ENCODE data around the gene CMTM5. TPM values are rescaled to one million over a fixed set of nuclear protein-coding genes. Genes with fewer than 3 reads are reported as not detected.

Gene CMTM5
- total and polyA plus RNA-seq, 8 donors = 0.71 to 4.1 (median 2.7) TPM

GRCh38 chr14:23377573-23378563 lies 1.0 kb downstream of the CMTM5 start:
- peaks cover 0 to 33% of the 10 kb centered on the region in 2 donors for H3K27me3 ChIP-seq
- H3K4me1 ChIP-seq = no peaks in the 10 kb centered on the region
- intact Hi-C loops (cut with DNase I) = loop anchor here in 1 of 2 donors (10.0 kb wide), 1 partner anchor 53 kb away; the partner anchor contains the start of gene PABPN1
- H3K9me3 ChIP-seq = no peaks in the 10 kb centered on the region
- ATAC-seq (no peak), DNase-seq (no peak)
- H3K36me3 ChIP-seq = no peaks in the 10 kb centered on the region
- H3K4me3 ChIP-seq = no peak overlapping the region
- TF ChIP-seq, protein P1, sequence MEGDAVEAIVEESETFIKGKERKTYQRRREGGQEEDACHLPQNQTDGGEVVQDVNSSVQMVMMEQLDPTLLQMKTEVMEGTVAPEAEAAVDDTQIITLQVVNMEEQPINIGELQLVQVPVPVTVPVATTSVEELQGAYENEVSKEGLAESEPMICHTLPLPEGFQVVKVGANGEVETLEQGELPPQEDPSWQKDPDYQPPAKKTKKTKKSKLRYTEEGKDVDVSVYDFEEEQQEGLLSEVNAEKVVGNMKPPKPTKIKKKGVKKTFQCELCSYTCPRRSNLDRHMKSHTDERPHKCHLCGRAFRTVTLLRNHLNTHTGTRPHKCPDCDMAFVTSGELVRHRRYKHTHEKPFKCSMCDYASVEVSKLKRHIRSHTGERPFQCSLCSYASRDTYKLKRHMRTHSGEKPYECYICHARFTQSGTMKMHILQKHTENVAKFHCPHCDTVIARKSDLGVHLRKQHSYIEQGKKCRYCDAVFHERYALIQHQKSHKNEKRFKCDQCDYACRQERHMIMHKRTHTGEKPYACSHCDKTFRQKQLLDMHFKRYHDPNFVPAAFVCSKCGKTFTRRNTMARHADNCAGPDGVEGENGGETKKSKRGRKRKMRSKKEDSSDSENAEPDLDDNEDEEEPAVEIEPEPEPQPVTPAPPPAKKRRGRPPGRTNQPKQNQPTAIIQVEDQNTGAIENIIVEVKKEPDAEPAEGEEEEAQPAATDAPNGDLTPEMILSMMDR (IDR thresholded peaks at IDR 0.05) = no peak
- H3K27ac ChIP-seq = no peak overlapping the region

GRCh38 chr14:23378612-23379220 lies 1.9 kb downstream of the CMTM5 start:
- H3K4me1 ChIP-seq = no peaks in the 10 kb centered on the region
- no peak overlapping the region for H3K27ac ChIP-seq
- TF ChIP-seq, protein P1 (IDR thresholded peaks at IDR 0.05) = no peak
- no peaks in the 10 kb centered on the region for H3K9me3 ChIP-seq
- H3K27me3 ChIP-seq = peaks cover 0 to 36% of the 10 kb centered on the region in 2 donors
- no peak overlapping the region for H3K4me3 ChIP-seq
- no peaks in the 10 kb centered on the region for H3K36me3 ChIP-seq
- ATAC-seq (no peak), DNase-seq (peak in 1 of 4 donors; percentile 65)
- intact Hi-C loops (cut with DNase I) = loop anchor here in 1 of 2 donors (10.0 kb wide), 1 partner anchor 54 kb away; the partner anchor contains the start of gene PABPN1

GRCh38 chr14:23379366-23380196 lies 2.7 kb downstream of the CMTM5 start:
- peak; percentile 98 for ATAC-seq
- intact Hi-C loops (cut with DNase I) = loop anchor here in 1 of 2 donors (10.0 kb wide), 1 partner anchor 55 kb away; the partner anchor contains the start of gene PABPN1
- H3K4me1 ChIP-seq = no peaks in the 10 kb centered on the region
- TF ChIP-seq, protein P1 (IDR thresholded peaks at IDR 0.05) = peak; percentile 76 to 90
- H3K4me3 ChIP-seq = no peak overlapping the region
- H3K27ac ChIP-seq = no peak overlapping the region
- H3K9me3 ChIP-seq = no peaks in the 10 kb centered on the region
- DNase-seq = peak; percentile 32 to 92 (median 64)
- no peaks in the 10 kb centered on the region for H3K36me3 ChIP-seq
- H3K27me3 ChIP-seq = peaks cover 0 to 36% of the 10 kb centered on the region in 2 donors

DNA sequence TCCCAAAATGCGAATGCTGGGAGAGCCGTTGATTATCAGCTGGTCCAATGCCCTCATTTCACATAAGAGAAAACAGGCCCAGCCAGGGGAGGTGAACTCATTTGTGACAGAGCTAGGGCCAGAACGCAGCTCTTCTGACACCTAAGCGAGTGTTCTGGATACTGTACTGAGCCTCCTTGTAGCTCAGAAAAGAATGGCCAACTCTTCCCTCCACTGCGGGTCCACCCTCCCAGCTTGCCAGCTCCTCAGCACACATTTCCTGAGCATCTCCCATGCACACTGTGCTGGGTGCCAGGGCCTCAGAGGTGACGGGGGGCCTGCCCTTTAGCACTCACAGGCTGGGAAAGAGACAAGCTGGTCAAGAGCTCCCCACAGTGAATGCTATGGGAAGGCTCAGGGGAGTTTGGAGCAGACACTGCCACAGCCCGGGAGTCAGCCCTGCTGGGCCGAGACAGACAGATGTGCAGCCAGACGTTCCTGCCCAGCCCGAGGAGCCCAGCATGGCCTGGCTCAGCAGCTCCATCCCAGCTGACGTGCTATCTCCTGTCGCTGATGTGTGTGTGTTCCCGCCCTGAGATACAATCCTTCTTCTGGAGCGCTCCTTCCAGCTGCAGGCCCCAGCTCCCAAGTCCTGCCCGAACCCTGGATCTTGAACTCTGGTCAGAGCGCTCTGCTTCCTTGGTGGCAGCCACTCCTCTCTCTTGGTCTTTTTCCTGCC lies 3.5 kb downstream of the CMTM5 start:
- ATAC-seq (peak; percentile 5), DNase-seq (no peak)
- Histone ChIP-seq H3K36me3 (no peaks in the 10 kb centered on the region), H3K9me3 (no peaks in the 10 kb centered on the region), H3K4me3 (no peak overlapping the region), H3K27me3 (peaks cover 0 to 36% of the 10 kb centered on the region in 2 donors), H3K4me1 (no peaks in the 10 kb centered on the region), H3K27ac (no peak overlapping the region)
- intact Hi-C loops (cut with DNase I) = no loop called here
- TF ChIP-seq, protein P1 (IDR thresholded peaks at IDR 0.05) = no peak

All from left lung (tissue), 10 donors.